Measurements from ENCODE around the gene COL4A3.
A peak's percentile ranks its signal among the peaks of the same experiment; 100 is the strongest.
"Not testable (repeated sequence)": the region's sequence is repeated elsewhere in the genome, so short reads cannot be mapped to it uniquely, and the experiment has no call there.

The COL4A3 gene

GRCh38 chr2:227161947-227162346 lies 2.5 kb upstream of the COL4A3 start:
- TF ChIP-seq, protein P1, sequence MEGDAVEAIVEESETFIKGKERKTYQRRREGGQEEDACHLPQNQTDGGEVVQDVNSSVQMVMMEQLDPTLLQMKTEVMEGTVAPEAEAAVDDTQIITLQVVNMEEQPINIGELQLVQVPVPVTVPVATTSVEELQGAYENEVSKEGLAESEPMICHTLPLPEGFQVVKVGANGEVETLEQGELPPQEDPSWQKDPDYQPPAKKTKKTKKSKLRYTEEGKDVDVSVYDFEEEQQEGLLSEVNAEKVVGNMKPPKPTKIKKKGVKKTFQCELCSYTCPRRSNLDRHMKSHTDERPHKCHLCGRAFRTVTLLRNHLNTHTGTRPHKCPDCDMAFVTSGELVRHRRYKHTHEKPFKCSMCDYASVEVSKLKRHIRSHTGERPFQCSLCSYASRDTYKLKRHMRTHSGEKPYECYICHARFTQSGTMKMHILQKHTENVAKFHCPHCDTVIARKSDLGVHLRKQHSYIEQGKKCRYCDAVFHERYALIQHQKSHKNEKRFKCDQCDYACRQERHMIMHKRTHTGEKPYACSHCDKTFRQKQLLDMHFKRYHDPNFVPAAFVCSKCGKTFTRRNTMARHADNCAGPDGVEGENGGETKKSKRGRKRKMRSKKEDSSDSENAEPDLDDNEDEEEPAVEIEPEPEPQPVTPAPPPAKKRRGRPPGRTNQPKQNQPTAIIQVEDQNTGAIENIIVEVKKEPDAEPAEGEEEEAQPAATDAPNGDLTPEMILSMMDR (IDR thresholded peaks at IDR 0.05; ENCODE audit: low read depth, low read length, missing control alignments): no peak
- in situ Hi-C loops (cut with HindIII; ENCODE audit: low pct_ligation_motif_present, low sequenced_read_pairs): no loop called here
- Histone ChIP-seq H3K27ac (no peak overlapping the region), H3K36me3 (replicated peaks) (no peaks in the 10 kb centered on the region), H3K27me3 (replicated peaks) (no peaks in the 10 kb centered on the region), H3K4me3 (ENCODE audit: low read depth, low read length) (no peak overlapping the region)
- DNase-seq: no peak

GRCh38 chr2:227163485-227163997 lies 883 bp upstream of the COL4A3 start:
- TF ChIP-seq, protein P1 (IDR thresholded peaks at IDR 0.05; ENCODE audit: low read depth, low read length, missing control alignments): no peak
- H3K36me3 ChIP-seq (replicated peaks): no peaks in the 10 kb centered on the region
- in situ Hi-C loops (cut with HindIII; ENCODE audit: low pct_ligation_motif_present, low sequenced_read_pairs): no loop called here
- no peak overlapping the region for H3K27ac ChIP-seq
- H3K4me3 ChIP-seq (ENCODE audit: low read depth, low read length): peak overlapping the region; percentile 56
- H3K27me3 ChIP-seq (replicated peaks): no peaks in the 10 kb centered on the region
- no peak for DNase-seq

- H3K27ac ChIP-seq: no peak overlapping the region
- H3K4me3 ChIP-seq (ENCODE audit: low read depth, low read length): peak overlapping the region; percentile 56
- no peaks in the 10 kb centered on the region for H3K27me3 ChIP-seq (replicated peaks)
Observed at GRCh38 chr2:227164763-227165291, 403 bp downstream of the COL4A3 start.

GRCh38 chr2:227171779-227172178 lies 7.4 kb downstream of the COL4A3 start:
- H3K4me3 ChIP-seq (ENCODE audit: low read depth, low read length); DNase-seq; H3K36me3 ChIP-seq (replicated peaks); H3K27me3 ChIP-seq (replicated peaks); in situ Hi-C loops (cut with HindIII; ENCODE audit: low pct_ligation_motif_present, low sequenced_read_pairs); H3K27ac ChIP-seq: not testable (repeated sequence)

More at GRCh38 chr2:227164763-227165291, 403 bp downstream of the COL4A3 start:
- in situ Hi-C loops (cut with HindIII; ENCODE audit: low pct_ligation_motif_present, low sequenced_read_pairs): no loop called here
- DNase-seq: no peak
- no peaks in the 10 kb centered on the region for H3K36me3 ChIP-seq (replicated peaks)
- TF ChIP-seq, protein P1 (IDR thresholded peaks at IDR 0.05; ENCODE audit: low read depth, low read length, missing control alignments): no peak

DNA sequence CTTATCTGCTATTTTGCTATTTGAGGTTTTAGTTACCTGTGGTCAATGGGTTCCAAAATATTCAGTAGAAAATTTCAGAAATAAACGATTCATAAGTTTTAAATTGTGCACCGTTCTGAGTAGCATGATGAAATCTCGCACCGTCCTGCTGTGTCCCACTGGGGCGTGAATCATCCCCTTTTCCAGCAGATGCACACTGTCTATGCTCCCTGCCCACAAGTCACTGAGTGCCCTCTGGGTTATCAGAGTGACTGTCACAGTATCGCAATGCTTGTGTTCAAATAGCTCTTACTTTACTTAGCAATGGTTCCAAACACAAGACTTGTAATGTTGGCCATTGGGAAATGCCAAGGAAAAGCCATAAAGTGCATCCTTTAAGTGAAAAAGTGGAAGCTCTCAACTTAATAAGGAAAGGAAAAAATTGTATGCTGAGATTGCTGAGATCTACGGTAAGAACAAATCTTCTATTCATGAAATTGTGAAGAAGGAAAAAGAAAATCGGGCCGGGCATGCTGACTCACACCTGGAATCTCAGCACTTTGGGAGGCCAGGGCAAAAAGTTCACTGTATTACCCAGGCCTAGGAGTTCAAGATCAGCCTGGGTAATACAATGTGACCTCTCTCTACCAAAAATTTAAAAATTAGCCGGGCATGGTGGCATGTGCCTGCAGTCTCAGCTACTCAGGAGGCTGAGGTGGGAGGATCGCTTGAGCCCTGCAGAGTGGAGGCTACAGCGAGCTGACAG lies 13.3 kb downstream of the COL4A3 start:
- H3K4me3 ChIP-seq (ENCODE audit: low read depth, low read length): no peak overlapping the region
- in situ Hi-C loops (cut with HindIII; ENCODE audit: low pct_ligation_motif_present, low sequenced_read_pairs): no loop called here
- H3K27me3 ChIP-seq (replicated peaks): no peaks in the 10 kb centered on the region
- no peak overlapping the region for H3K27ac ChIP-seq
- no peak for DNase-seq
- TF ChIP-seq, protein P1 (IDR thresholded peaks at IDR 0.05; ENCODE audit: low read depth, low read length, missing control alignments): no peak
- H3K36me3 ChIP-seq (replicated peaks): no peaks in the 10 kb centered on the region

DNA sequence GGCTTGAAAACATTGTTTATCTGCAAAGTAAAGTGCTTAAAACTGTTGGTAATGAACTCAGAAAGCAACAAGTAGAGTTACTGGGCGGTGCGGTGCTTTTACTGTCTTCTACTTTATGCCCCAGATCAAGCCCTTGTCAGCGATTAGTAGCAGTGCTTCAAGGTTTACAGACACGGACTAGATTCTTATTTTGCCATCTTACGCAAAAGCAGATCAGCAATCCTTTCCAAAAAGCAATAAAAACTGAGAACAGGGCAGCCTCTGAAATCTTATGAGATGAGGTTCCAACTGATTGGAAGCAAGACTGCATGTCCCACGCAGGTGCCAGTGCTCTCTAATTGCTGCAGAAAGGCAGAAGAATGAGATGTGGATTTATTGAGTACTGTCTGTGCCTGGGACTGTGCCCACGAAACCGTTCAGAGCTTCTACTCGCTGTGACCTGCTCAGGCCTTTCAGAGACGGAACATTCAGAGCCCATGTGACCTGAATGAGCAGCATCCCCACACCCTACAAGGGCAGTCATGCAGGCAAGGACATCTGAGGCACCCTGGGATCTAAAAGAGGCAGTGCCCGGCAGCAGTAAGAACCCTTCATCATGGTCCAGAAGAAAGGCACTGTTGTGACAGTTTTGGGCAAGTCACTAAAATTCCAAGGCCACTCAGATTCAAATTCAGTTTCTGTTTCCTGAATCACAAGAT lies 15.7 kb downstream of the COL4A3 start:
- Histone ChIP-seq H3K36me3 (replicated peaks) (no peaks in the 10 kb centered on the region), H3K27me3 (replicated peaks) (no peaks in the 10 kb centered on the region), H3K27ac (no peak overlapping the region), H3K4me3 (ENCODE audit: low read depth, low read length) (no peak overlapping the region)
- TF ChIP-seq, protein P1 (IDR thresholded peaks at IDR 0.05; ENCODE audit: low read depth, low read length, missing control alignments): no peak
- in situ Hi-C loops (cut with HindIII; ENCODE audit: low pct_ligation_motif_present, low sequenced_read_pairs): no loop called here
- DNase-seq: no peak

Measured in brain microvascular endothelial cell (primary cell).